ENCODE measurements around the gene ELAC1. TPM values are rescaled to one million over a fixed set of nuclear protein-coding genes. Genes with fewer than 3 reads are reported as not detected.
"Not testable (repeated sequence)": the region's sequence is repeated elsewhere in the genome, so short reads cannot be mapped to it uniquely, and the experiment has no call there.

Gene ELAC1
- total RNA-seq, 1 donor from 2014 or later = 6.2 TPM

DNA sequence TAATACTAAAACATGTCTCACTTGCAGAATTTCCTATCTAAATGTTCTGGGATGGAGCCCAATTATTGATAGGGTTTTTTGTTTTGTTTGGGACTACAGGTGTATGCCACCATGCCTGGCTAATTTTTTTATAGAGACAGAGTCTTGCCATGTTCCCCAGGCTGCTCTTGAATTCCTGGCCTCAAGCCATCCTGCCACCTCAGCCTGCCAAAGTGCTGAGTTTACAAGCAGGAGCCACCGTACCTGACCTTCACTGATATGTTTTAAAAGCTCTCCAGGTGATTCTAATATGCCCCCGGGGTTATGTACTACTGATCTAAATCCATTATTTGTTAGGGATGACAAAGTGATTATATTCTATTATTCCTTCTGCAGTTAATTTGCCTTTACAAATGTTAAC, 2.2 kb downstream of the ELAC1 start:
- no peak for DNase-seq (ENCODE audit: low spot score)

DNA sequence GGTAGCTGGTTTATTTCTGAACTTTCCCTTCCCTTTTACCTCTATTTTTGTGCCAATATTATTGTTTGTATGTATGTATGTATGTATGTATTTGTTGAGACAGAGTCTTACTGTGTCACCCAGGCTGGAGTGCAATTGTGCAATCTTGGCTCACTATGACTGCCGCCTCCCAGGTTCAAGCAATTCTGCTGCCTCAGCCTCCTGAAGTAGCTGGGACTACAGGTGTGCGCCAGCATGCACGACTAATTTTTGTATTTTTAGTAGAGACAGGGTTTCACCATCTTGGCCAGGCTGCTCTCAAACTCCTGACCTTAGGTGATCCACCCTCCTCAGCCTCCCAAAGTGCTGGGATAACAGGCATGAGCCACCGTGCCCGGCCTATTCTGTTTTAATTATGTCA, 4.6 kb downstream of the ELAC1 start:
- DNase-seq (ENCODE audit: low spot score) = not testable (repeated sequence)

DNA sequence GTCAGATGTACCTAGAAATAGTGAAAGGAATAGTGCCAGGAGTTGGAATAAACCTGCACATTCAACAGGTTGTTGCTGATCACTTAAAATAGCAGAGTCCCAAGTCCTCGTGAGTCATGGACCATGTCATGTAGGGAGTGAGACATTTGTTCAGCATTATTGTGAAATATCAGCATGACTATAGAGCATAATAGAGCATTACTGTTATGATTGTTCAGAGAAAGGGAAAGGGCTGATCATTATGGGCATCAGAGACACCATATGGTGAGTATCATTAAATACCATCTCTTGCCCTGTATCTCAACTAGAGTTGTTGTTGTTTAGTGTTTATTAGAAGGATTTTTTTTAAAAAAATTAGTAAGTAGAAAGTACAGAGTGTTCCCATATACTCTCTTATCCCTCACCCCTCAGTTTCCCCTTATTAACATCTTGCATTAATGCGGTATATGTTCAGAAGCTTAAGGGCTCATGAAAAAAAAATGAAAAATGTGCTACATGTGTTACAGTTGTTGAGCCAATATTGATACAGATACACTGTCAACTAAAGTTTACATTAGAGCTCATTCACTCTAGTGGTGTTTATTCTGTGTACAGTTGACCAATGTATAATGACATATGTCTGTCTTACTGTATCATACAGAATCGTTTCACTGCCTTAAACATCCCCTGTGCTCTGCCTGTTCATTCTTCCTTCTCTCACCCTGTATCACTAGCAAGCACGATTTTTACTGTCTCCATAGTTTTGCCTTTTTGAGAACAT, 5.7 kb downstream of the ELAC1 start:
- no peak for DNase-seq (ENCODE audit: low spot score)

DNA sequence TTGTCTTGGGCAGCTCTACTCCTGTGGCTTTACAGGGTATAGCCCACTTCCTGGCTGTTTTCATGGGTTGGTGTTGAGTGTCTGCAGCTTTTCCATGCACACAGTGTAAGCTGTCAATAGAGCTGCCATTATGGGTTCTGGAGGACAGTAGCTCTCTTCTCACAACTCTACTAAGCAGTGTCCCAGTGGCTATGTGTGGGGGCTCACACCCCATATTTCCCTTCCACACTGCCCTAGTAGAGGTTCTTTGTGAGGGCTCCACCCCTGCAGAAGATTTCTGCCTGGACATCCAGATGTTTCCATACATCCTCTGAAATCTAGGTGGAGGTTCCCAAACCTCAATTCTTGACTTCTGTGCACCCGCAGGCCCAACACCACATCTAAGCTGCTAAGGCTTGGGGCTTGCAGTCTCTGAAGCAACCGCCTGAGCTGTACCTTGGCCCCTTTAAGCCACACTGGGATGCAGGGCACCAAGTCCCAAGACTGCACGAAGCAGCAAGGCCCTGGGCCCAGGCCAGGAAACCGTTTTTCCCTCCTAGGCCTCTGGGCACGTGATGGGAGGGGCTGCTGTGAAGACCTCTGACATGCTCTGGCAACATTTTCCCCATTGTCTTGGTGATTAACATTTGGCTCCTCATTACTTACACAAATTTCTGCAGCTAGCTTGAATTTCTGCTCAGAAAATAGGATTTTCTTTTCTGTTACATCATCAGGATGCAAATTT, 9.4 kb downstream of the ELAC1 start:
- no peak for DNase-seq (ENCODE audit: low spot score)

DNA sequence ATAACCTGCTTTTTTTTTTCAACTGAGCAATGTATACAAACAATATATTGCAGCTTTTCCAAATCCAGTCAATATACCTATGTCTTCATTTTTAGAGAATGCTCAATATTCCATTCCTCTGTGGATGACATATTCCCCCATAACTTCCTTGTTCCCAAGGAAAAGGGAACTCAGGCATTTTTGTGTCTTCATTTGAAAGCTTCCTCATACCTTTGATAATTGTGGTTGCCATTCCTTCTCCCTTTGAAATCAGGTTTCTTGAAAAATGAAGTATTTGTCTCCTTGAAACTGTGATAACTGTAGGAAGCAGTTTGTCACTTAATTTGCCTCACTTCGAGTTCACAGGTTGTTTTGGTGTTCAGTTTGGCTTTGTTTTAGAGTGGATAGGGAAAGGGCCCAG, 13.5 kb downstream of the ELAC1 start:
- DNase-seq (ENCODE audit: low spot score) = no peak

DNA sequence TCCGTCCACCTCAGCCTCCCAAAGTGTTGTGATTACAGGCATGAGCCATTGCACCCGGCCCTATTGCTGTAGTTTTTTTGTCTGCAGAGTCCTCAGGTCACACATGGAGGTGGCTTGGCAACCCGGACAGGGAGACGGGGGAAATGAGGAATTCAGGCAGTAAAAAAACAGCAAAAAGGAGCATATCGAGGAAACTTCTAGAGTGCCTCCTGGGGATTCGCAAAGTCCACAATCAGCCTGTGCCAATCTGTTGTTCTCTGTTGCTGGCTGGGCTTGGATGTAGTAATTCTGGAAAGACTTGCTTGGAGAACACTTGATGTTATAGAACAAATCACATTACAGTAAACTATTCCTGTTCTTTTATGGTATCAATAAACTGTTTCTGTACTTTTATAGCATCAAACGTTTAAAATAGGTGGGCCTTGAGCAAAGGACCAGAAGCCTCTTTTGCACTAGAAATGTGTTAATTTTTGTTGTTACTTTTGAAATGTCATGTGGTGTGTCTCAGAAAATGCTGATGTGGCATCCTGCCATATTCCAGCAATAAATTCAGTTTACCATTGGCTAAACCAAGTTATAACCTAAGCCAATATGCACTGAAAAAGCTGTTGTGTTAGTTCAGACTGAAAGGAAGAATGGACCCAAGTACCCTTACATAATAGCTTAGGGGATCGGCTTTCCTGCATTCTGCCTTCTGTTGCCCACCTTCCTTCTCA, 14.4 kb downstream of the ELAC1 start:
- DNase-seq (ENCODE audit: low spot score) = no peak

DNA sequence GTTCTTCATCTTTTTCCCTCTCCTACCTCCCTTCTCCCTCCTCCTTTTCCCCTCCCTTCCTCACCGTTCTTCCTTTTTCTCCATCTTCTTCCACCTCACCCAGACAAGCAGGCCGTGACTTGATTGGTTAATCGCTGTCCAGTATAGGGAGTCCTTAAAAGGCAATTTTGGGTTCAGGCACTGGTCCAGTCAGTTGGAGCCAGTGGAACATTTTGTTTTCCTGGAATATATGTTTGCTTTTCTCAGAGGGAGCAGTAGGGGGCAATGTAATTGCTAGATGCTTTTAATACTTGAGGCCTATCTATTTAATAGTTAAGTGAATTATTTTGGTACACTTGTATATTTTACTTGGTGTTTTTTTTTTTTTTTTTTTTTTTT, 15.0 kb downstream of the ELAC1 start:
- DNase-seq (ENCODE audit: low spot score) = no peak

DNA sequence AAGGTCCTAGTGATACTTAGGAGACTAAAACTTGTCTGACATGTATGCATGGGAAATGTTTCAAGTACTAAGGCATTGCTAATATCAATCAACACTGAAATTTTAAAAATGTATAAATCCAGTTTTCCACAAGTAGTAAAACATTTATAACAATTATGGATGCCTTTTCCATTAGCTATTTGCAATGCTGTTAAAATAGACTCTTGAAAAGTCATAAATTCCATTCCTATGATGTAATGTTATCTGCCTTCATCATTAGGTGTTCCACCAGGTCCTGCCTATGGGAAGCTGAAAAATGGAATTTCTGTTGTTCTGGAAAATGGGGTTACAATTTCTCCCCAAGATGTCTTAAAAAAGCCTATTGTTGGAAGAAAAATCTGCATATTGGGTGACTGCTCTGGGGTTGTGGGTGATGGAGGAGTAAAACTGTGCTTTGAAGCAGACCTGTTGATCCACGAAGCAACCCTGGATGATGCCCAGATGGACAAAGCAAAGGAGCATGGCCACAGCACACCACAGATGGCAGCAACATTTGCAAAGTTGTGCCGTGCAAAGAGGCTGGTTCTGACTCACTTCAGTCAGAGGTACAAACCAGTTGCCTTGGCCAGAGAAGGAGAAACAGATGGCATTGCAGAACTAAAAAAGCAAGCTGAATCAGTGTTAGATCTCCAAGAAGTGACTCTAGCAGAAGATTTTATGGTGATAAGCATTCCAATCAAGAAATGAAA, 18.7 kb downstream of the ELAC1 start:
- DNase-seq (ENCODE audit: low spot score) = no peak

DNA sequence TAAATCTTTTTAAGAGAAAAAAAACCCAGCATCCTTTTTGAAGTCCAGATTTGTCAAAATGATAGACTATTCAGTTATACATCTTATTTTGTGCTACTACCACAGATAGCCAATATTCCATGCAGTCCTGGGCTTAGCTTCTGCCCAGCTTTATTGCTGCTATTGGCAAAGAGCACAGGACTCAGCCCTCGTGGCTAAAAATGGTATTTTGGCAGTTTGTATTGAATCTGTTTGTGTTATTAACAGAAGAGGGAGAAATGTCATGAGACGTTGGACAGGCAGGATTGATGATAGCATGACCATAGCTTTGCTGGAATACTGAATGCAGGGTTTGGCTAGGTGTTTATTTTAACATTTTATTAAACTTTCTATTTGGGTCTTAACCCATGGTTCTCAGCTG, 19.4 kb downstream of the ELAC1 start:
- DNase-seq (ENCODE audit: low spot score) = no peak

DNA sequence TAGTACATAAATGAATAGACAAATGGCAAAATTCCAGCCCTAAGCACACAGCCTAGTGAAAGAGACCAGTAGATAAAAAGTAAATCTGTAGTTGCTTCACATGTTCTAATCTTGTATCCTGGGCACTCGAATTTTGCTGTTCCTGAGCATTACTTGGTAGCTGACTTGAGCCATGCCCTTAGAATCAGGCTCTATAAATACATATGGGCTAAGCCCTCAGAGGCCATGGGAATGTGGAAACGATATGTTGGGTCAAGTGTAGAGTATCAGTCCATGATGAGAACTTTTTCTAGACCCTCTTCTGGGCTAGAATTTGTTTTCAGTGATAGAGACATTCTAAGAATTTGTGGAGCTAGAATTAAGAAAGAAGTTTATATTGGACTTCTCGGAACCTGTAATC, 21.9 kb downstream of the ELAC1 start:
- DNase-seq (ENCODE audit: low spot score) = no peak

DNA sequence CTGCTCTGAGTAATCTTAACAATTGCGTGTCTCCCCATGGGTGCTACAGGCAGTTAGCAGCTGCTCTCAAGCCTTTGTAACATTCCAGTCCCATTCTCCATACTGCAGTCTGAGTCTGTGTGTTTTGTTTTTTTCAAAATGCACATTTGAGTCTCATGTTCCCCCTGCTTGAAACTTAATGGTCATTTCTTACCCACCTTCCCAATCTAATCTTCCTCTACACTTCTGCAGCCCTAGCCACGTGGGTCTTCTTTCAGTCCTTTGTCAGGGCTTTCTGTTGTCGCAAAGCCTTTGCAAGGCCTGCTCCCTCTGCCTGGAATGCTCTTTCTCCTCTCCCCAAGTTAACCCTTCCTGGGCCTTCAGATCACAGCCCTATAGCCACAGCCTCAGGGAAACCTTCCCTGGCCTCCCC, 24.5 kb downstream of the ELAC1 start:
- DNase-seq (ENCODE audit: low spot score) = no peak

DNA sequence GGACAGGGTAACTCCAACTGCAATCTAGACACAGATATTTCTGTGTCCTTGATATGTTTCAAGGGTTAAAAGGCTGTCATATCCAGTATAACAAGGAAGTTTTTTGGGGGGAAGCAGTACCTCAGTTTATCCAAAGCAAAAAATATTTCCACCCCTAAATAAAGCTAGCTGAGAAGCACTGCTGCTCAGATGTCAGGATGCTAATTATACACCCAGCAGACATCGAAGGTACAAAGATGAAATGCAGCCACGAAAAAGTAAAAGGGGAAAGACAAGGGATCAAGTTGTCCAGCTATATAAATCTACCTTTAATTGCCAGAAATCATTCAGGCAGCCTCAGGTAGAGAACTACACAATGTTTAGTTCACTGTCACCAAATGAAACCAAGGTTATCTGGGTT, 26.2 kb downstream of the ELAC1 start:
- no peak for DNase-seq (ENCODE audit: low spot score)

DNA sequence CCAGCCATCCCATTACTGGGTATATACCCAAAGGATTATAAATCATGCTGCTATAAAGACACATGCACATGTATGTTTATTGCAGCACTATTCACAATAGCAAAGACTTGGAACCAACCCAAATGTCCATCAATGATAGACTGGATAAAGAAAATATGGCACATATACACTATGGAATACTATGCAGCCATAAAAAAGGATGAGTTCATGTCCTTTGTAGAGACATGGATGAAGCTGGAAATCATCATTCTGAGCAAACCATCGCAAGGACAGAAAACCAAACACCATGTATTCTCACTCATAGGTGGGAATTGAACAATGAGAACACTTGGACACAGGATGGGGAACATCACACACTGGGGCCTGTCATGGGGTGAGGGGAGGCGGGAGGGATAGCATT, 35.3 kb downstream of the ELAC1 start:
- DNase-seq (ENCODE audit: low spot score) = not testable (repeated sequence)

DNA sequence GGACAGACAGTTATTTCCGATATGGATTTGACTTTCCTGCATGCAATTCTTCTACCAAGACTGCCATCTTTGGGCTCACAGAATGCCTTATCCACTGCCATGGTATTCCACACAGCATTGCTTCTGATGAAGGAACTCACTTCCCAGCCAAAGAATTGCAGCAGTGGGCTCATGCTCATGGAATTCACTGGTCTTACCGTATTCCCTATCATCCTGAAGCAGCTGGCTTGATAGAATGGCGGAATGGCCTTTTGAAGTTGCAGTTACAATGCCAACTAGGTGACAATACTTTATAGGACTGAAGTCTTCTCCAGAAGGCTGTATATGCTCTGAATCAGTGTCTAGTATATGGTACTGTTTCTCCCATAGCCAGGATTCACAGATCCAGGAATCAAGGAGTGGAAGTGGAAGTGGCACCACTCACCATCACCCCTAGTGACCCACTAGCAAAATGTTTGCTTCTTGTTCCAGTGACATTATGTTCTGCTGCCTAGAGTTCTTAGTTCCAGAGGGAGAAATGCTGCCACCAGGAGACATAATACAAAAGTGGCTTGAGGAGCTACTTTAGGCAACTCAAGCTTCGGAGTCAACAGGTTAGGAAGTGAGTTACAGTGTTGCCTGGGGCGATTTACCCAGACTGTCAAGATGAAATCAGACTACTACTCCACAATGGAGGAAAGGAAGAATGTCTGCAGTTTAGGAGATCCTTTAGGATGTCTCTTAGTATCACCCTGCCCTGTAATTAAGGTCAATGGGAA, 38.4 kb downstream of the ELAC1 start:
- no peak for DNase-seq (ENCODE audit: low spot score)

DNA sequence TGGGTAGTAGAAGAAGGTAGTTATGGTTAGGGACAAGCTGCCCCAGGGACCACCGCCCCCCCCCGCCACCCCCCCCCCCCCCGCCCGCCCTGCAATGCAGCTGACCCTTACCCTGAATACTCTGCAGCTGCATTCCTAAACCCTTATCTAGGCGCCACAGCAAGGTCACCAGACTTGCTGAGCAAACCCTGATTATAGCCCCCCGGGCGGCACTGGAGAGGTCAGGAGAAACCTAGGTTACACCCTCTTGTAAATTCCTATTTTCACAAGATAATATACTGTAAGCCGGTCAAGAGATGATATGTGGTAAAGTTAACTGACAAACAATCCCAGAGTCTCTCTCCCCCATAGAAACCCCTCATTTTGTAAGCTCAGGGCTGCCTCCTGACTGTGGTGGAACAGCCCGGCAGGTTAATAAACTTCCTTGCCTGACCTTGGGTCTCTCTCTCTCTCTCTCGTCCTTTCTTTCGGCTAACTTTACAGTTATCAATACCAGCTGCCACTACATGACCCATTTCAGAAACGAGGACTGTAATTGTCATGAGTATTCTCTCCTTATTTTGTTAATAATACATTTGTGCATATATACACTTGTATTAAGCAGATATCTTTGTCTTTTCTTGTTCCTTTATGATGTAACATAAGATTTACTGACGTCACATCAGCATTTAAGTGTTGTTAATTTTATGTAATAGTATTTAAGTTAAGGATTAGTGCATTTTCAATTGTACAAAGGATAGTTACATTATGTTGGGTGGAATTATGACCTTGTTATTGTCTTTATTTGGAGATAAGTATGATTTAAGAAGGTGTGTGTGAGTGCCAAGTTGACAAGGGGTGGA, 39.3 kb downstream of the ELAC1 start:
- DNase-seq (ENCODE audit: low spot score) = no peak

DNA sequence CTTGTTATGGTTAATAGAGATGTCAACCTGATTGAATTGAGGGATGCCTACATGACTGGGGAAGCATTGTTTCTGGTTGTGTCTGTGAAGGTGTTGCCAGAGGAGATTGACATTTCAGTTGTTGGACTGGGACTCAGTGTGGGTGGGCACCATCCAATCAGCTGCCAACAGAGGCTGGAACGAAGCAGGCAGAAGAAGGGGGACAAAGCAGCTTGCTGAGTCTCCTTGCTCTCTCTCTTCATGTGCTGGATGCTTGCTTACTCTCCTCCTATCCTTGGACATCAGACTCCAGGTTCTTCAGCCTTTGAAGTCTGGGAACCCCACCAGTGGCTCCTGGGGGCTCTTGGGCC, 39.9 kb downstream of the ELAC1 start:
- no peak for DNase-seq (ENCODE audit: low spot score)

DNA sequence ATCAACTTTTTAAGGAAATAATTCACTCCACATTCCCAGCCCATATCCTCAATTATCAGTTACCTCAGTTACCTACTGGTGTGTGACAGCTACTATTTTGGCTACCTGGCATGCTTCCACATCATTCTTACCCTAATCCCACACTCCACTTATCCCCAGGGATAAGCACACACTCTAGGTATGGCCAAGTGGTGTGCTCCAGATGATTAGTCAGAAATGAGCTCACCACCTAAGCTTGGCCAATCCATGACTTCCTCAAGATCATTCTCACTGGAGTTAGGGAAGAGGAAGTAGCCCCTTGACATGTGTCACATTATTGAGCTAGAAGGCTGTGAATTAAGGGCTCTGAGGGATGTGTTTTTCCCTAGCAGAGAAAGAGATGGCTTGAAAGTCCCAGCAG, 41.2 kb downstream of the ELAC1 start:
- DNase-seq (ENCODE audit: low spot score) = no peak

DNA sequence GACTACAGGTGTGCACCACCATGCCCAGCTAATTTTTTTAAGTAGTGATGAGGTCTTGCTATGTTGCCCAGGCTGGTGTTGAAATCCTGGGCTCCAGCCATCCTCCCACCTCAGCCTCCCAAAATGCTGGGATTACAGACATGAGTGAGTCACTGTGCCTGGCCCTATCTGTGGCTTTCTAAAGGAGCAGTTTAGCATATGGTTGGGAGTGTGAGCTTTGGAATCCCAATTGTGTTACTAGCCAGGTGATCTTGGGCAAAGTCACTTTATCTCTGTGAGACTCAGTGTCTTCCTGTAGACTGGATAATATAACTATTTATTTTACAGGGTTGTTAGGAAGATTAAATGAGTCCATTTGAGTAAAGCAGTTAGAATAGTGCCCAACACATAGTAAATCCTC, 42.4 kb downstream of the ELAC1 start:
- no peak for DNase-seq (ENCODE audit: low spot score)

DNA sequence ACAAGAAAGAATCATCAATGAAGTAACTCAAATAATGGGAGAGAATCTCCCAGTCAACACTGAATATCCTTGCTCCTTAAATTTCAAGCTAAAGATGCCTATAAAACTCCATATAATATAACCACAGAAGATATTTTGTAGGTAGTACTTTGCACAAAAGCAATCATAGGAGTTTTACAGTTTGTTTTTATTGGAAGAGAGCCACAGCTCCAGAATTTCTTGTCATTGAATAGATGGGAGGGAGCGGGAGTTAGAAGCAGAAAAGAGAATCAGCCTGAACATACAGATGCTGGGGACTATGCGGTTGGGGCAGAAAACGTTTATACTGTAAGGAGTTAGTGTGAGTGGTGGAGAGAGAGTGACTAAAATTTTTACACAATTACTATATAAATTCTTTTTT, 43.9 kb downstream of the ELAC1 start:
- DNase-seq (ENCODE audit: low spot score) = no peak

DNA sequence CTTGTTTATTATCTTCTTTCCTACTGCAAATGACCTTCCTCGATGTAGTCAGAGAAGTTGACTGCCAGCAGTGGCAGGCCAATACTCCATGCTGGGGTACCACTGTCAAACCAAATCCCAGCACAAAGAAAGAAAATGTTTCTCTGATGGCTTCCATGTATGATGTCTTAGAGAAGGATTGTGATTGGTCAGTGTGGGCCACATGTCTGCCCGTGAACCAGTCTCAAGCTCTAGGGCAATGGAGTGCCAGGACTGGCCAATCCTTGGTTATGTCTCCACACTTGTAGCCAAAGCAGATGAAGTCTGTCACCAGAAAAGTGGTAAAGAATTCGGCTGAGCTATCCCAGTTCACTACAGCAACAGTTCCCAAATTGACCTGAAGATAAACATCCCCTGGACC, 44.6 kb downstream of the ELAC1 start:
- DNase-seq (ENCODE audit: low spot score) = no peak

Measured in mesenteric fat pad (tissue), 1 donor.